Heart left ventricle (tissue), 13 donors: ENCODE results near the gene CHST11.

Experiments used
- POLR2A ChIP-seq, 2 donors: fragments of 450-650 bp; IDR thresholded peaks; one replicate each; pipeline ENCODE4 v1.6.1; 2017; ENCODE audit warnings: antibody characterized with exemption in 2 of 2, mild to moderate bottlenecking in 2 of 2, moderate library complexity in 2 of 2
- TF ChIP-seq, protein P1 (sequence below), 12 donors: fragments of 200-600 bp; sonication (generic) in 4 of 12; IDR thresholded peaks; one replicate each; pipeline versions ENCODE4 v1.5.0 to v1.8.0; 2018 to 2022; ENCODE audit warnings: antibody characterized with exemption in 12 of 12, mild to moderate bottlenecking in 5 of 12
- donor health status: ischemic (EF 13 %, LVEDD 7.1; RV severe dilation, severe dysfunction).
- donor health status: DM: no; HTN: yes; CAD: no.
- donor health status: DM: no; HTN: no; CAD: no.
- donor health status: ischemic (EF 25% LVEDD 6.9; RV normal size, moderate dysfunction).
- donor health status: ischemic (EF 25% LVEDD 5.7; RV mildly dilated, moderate dysfunction).
- donor health status: ischemic (EF 35%, LVEDD 5.7; RV mildly dilated, moderate dysfunction).
- donor health status: nonischemic (EF 11% LVEDD 7.7; RV severe dilation, severe dysfunction).
- donor health status: DM: yes; HTN: yes; CAD: no.
- donor health status: PGD.
- donor health status: ischemic (EF 29% LVEDD 5.4; RV normal size, mild dysfunction).
- donor health status: nonischemic (EF 23%, LVEDD 6.1; RV moderate dilation, normal function).

DNA sequence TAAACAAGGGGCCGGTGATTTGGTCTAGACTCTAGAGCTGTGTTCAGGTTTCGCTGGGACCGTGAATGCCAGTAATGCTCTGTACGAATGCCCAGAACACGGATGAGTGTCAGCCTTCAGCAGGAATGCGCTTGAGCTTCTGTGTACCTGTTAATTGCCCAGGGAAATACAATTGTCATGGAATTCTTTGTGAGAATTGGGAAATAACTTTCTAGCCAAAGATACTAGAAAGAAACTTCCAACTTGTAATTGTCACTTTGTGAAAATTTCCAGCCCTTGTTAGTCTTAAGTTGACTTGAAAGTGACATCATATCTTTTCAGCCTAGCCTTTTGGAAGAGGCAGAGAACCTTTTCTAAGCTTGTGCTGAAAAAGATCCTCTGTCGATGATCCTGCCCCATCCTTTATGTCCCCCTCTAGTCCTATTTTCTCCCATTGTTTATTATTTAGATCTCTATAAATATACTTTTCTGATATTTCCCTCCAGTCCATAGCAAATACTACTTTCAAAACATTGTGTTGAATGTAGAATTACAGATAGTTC is 2.7 kb downstream of the CHST11 start:
- TF ChIP-seq, protein P1, sequence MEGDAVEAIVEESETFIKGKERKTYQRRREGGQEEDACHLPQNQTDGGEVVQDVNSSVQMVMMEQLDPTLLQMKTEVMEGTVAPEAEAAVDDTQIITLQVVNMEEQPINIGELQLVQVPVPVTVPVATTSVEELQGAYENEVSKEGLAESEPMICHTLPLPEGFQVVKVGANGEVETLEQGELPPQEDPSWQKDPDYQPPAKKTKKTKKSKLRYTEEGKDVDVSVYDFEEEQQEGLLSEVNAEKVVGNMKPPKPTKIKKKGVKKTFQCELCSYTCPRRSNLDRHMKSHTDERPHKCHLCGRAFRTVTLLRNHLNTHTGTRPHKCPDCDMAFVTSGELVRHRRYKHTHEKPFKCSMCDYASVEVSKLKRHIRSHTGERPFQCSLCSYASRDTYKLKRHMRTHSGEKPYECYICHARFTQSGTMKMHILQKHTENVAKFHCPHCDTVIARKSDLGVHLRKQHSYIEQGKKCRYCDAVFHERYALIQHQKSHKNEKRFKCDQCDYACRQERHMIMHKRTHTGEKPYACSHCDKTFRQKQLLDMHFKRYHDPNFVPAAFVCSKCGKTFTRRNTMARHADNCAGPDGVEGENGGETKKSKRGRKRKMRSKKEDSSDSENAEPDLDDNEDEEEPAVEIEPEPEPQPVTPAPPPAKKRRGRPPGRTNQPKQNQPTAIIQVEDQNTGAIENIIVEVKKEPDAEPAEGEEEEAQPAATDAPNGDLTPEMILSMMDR (IDR thresholded peaks at IDR 0.05) = no peak
- no peak for TF ChIP-seq POLR2A (IDR thresholded peaks at IDR 0.05)
